Esophagus squamous epithelium (tissue), 4 donors: ENCODE data around the gene HNRNPK.

ENCODE experiments used
- POLR2A ChIP-seq, 4 donors: fragments of 450-650 bp; IDR thresholded peaks; one replicate each; pipeline ENCODE4 v1.6.1; 2017; ENCODE audit warnings: antibody characterized with exemption in 4 of 4, mild to moderate bottlenecking in 4 of 4, moderate library complexity in 3 of 4
- TF ChIP-seq, protein P1 (sequence below), 6 experiments: fragments of 450-650 bp in 4 of 6; fragments of 200-600 bp in 2 of 6; sonication (generic) in 2 of 6; IDR thresholded peaks; one replicate each; pipeline ENCODE4 v1.5.1; 2016 to 2019; ENCODE audit warnings: antibody characterized with exemption in 6 of 6, mild to moderate bottlenecking in 4 of 6, moderate library complexity in 4 of 6

DNA sequence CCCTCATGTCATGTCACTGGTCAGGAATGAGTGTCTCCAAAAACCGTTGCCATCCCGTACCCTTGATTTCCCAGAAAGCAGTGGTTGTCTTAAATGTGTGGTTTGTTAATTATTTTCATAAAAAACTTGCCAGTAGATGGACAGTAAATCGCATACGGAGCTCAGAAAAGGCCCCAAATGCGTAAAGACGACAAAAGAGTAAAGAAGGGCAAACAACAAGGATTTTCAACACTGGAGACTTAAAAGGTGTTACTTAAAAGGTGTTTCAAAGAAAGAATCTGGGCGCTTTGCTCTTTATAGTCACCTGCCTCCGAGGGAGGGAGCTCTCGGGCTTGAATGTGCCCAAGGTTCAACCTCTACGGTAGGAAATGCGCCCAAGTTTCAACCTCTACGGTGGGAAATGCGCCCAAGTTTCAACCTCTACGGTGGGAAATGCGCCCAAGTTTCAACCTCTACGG, 59.5 kb downstream of the HNRNPK start:
- TF ChIP-seq, protein P1, sequence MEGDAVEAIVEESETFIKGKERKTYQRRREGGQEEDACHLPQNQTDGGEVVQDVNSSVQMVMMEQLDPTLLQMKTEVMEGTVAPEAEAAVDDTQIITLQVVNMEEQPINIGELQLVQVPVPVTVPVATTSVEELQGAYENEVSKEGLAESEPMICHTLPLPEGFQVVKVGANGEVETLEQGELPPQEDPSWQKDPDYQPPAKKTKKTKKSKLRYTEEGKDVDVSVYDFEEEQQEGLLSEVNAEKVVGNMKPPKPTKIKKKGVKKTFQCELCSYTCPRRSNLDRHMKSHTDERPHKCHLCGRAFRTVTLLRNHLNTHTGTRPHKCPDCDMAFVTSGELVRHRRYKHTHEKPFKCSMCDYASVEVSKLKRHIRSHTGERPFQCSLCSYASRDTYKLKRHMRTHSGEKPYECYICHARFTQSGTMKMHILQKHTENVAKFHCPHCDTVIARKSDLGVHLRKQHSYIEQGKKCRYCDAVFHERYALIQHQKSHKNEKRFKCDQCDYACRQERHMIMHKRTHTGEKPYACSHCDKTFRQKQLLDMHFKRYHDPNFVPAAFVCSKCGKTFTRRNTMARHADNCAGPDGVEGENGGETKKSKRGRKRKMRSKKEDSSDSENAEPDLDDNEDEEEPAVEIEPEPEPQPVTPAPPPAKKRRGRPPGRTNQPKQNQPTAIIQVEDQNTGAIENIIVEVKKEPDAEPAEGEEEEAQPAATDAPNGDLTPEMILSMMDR (IDR thresholded peaks at IDR 0.05): peak in 2 of 6 experiments; percentile 21 to 27
- no peak for TF ChIP-seq POLR2A (IDR thresholded peaks at IDR 0.05)
